SK-N-MC (cell line): ENCODE results near the gene GPAT3.
"Not testable (repeated sequence)": the region's sequence is repeated elsewhere in the genome, so short reads cannot be mapped to it uniquely, and the experiment has no call there.

ENCODE experiments used
- EZH2 ChIP-seq: fragments of 200-600 bp; sonication (generic); IDR thresholded peaks from one replicate; pipeline ENCODE4 v1.6.1; 2017; ENCODE audit warnings: antibody characterized with exemption
- POLR2AphosphoS5 ChIP-seq: IDR thresholded peaks from 2 replicates; pipeline ENCODE4 v1.6.1; 2012; ENCODE audit warnings: mild to moderate bottlenecking, low read depth, low read length, borderline replicate concordance

DNA sequence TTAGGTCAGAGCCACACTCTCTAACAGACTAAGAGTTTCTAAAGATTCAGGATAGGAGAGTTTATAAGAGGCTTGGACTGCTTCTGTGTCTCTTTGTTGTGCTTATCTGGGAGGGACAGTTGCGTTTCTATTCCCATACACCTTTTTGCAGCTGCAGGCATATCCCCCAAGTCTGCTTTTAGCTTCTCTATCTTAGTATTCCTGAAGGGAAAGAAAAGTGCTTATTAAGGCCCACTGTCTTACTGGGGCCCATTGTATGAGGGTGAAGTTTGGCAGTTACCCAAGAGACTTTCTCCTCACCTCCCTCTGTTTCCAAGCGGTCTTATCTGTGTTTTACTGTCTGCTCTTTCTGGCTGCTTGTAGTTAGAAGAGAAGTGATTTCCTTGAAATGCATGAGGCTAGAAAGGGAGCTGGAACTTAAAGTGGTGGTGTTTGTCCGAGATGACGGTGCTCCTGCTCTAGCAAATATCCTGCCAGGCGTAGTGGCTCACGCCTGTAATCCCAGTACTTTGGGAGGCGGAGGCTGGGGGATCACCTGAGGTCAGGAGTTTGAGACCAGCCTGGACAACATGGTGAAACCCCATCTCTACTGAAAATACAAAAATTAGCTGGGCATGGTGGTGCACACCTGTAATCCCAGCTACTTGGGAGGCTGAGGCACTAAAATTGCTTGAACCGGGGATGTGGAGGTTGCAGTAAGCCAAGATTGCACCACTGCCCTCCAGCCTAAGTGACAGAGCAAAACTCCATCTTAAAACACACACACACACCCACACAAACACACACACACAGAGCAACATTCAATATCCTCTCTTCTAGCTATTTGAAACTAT, 39.6 kb upstream of the GPAT3 start:
- not testable (repeated sequence) for TF ChIP-seq EZH2, POLR2AphosphoS5
